Vagina (tissue), 2 donors: ENCODE data around the gene ARTN.

Experiments used
- POLR2A ChIP-seq, 2 donors: fragments of 450-650 bp; IDR thresholded peaks; one replicate each; pipeline ENCODE4 v1.6.1; 2017; ENCODE audit warnings: antibody characterized with exemption in 2 of 2, mild to moderate bottlenecking in 2 of 2, moderate library complexity in 2 of 2
- POLR2AphosphoS5 ChIP-seq, 2 donors: sonication (generic); formaldehyde crosslinking; IDR thresholded peaks; one replicate each; pipeline ENCODE4 v1.9.0; 2017; ENCODE audit warnings: antibody characterized with exemption in 2 of 2, mild to moderate bottlenecking in 2 of 2, low read depth in 1 of 2; ENCODE audit not compliant: insufficient read depth in 1 of 2
- TF ChIP-seq, protein P1 (sequence below), 3 experiments: fragments of 450-650 bp in 2 of 3; fragments of 200-600 bp in 1 of 3; sonication (generic) in 1 of 3; IDR thresholded peaks; one replicate each; pipeline ENCODE4 v1.5.1; 2017 to 2019; ENCODE audit warnings: antibody characterized with exemption in 3 of 3, mild to moderate bottlenecking in 2 of 3, moderate library complexity in 2 of 3

DNA sequence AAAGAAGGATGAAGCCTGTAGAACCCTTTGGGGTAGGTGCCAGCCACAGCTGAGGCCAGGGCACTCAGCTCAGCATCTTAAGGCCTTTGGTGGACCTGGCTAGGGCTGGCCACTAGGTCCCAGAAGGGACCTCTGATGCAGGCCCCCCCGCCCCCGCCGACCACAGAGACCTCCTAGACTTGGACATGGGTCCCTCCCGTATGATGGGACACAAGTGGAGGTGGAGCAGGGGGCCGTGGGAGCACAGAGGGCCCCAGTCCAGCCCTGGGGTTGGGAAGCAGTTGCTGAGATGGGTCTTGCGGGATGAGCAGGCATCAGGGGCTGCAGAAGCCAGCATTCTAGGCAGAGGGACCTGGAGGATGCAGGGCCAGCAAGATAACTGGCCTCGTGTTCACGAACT lies 48.6 kb downstream of the ARTN start:
- TF ChIP-seq POLR2A (IDR thresholded peaks at IDR 0.05) (no peak), POLR2AphosphoS5 (IDR thresholded peaks at IDR 0.05; ENCODE audit: insufficient read depth in 1 of 2, low read depth in 1 of 2) (no peak)
- TF ChIP-seq, protein P1, sequence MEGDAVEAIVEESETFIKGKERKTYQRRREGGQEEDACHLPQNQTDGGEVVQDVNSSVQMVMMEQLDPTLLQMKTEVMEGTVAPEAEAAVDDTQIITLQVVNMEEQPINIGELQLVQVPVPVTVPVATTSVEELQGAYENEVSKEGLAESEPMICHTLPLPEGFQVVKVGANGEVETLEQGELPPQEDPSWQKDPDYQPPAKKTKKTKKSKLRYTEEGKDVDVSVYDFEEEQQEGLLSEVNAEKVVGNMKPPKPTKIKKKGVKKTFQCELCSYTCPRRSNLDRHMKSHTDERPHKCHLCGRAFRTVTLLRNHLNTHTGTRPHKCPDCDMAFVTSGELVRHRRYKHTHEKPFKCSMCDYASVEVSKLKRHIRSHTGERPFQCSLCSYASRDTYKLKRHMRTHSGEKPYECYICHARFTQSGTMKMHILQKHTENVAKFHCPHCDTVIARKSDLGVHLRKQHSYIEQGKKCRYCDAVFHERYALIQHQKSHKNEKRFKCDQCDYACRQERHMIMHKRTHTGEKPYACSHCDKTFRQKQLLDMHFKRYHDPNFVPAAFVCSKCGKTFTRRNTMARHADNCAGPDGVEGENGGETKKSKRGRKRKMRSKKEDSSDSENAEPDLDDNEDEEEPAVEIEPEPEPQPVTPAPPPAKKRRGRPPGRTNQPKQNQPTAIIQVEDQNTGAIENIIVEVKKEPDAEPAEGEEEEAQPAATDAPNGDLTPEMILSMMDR (IDR thresholded peaks at IDR 0.05): no peak
